ENCODE data around the gene PRC1. TPM values are rescaled to one million over a fixed set of nuclear protein-coding genes. Genes with fewer than 3 reads are reported as not detected.

Gene PRC1
- total RNA-seq, 1 experiment from 2014 or later, result 75.7 TPM

DNA sequence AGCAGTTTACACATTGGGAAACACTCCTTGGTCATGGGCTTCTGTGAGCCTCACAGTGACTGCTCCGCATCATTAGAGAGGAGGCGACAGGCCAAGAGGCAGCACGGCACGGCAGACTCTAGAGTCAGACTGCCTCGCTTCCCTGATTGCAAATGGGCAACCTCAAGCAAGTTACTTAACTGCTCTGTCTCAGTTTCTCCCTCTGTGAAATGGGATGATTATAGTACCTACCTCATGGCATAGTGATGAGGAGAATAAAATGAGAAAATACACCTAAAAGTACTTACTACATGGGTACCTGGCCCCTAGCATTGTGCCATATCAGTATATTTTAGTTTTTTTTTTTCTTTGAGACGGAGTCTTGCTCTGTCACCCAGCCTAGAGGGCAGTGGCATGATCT, 43.7 kb downstream of the PRC1 start:
- no peak overlapping the region for H2BK15ac ChIP-seq (ENCODE audit: low read depth, low read length)
- peaks cover 27 to 76% (median 64%) of the 10 kb centered on the region in 3 experiments; a peak in 6 of 7 replicates for H3K36me3 Mint-ChIP-seq (ENCODE audit: insufficient read depth in 1 of 3, low read depth in 3 of 3)
- H3K79me1 ChIP-seq (ENCODE audit: insufficient read depth, low read depth, low read length, poor library complexity, severe bottlenecking), result no peaks in the 10 kb centered on the region
- H3K14ac ChIP-seq (ENCODE audit: insufficient read depth, low read length), result no peak overlapping the region
- TF ChIP-seq CTCF (conservative IDR thresholded peaks at IDR 0.05), result no peak
- H2BK12ac ChIP-seq (ENCODE audit: insufficient read length, low read depth, low read length), result no peak overlapping the region
- H2AK5ac ChIP-seq (ENCODE audit: insufficient read length, low read length), result no peak overlapping the region
- no peak overlapping the region for H3K4me2 ChIP-seq (ENCODE audit: insufficient read depth, insufficient read length, low read length)
- H3K9me3 ChIP-seq (ENCODE audit: control insufficient read depth, low read depth, low read length), result no peaks in the 10 kb centered on the region
- no peak overlapping the region for H3K23ac ChIP-seq (ENCODE audit: insufficient read length, low read depth, low read length)
- H2BK5ac ChIP-seq (ENCODE audit: insufficient read length, low read length), result no peak overlapping the region
- H3K4ac ChIP-seq (ENCODE audit: low read depth, low read length), result no peak overlapping the region
- no peaks in the 10 kb centered on the region for H3K27me3 ChIP-seq (ENCODE audit: insufficient read depth, low read length)
- H3K9me3 Mint-ChIP-seq, result no peaks in the 10 kb centered on the region
- H3K18ac ChIP-seq (ENCODE audit: insufficient read length, low read depth, low read length), result no peak overlapping the region
- peaks cover 1% of the 10 kb centered on the region in 2 experiments for H3K4me1 Mint-ChIP-seq
- H3K23me2 ChIP-seq (ENCODE audit: insufficient read length, low read depth, low read length, poor library complexity, severe bottlenecking), result peaks cover 8% of the 10 kb centered on the region
- no peak overlapping the region for H2BK120ac ChIP-seq (ENCODE audit: low read depth, low read length, poor library complexity, severe bottlenecking)
- H3K79me2 ChIP-seq (ENCODE audit: insufficient read depth, low read length), result no peaks in the 10 kb centered on the region
- no peak overlapping the region for H3K56ac ChIP-seq (ENCODE audit: insufficient read length, low read depth, low read length)
- no peak overlapping the region for H3K27ac Mint-ChIP-seq
- H4K20me1 ChIP-seq (ENCODE audit: control insufficient read depth, insufficient read depth, insufficient read length), result peaks cover 3% of the 10 kb centered on the region
- H2BK20ac ChIP-seq (ENCODE audit: low read depth, low read length, poor library complexity, severe bottlenecking), result no peak overlapping the region
- H3K27me3 Mint-ChIP-seq (ENCODE audit: low read depth), result no peaks in the 10 kb centered on the region
- H3K4me3 Mint-ChIP-seq, result no peak overlapping the region
- H3K9ac ChIP-seq (ENCODE audit: extremely low read depth, insufficient read length, low read length), result no peak overlapping the region
- no peak overlapping the region for H4K8ac ChIP-seq (replicated peaks; ENCODE audit: insufficient read length, low read depth, low read length)
- H3T11ph ChIP-seq (ENCODE audit: low read length), result no peak overlapping the region
- H4K91ac ChIP-seq (ENCODE audit: insufficient read length, low read depth, low read length), result no peak overlapping the region
- no peaks in the 10 kb centered on the region for H3K4me1 ChIP-seq (ENCODE audit: insufficient read depth, low read length)
- no CpG with 5 or more reads among the region's 6 CpGs for WGBS (ENCODE audit: extremely low coverage, insufficient read length, low lambda C conversion rate)
- DNase-seq, result no peak
- H2AFZ ChIP-seq (ENCODE audit: low read length), result no peak overlapping the region
- H4K5ac ChIP-seq (ENCODE audit: insufficient read length, low read depth, low read length), result no peak overlapping the region
- no peak overlapping the region for H3K27ac ChIP-seq (ENCODE audit: insufficient read length, low read depth, low read length)

Data from H9 (cell line).